BE2C (cell line): ENCODE results near the gene PGM5.

Experiments
- DNase-seq: peaks from one replicate; pipeline ENCODE4 v3.0.0-alpha.2; 2020
- H3K27me3 ChIP-seq: fragments of 250-450 bp; sonication (Bioruptor Pico); 2 replicates; pipeline ENCODE4 v1.5.1; 2020; ENCODE audit warnings: mild to moderate bottlenecking
- H3K36me3 ChIP-seq: fragments of 250-450 bp; sonication (Bioruptor Pico); 2 replicates; pipeline ENCODE4 v1.5.1; 2020; ENCODE audit warnings: mild to moderate bottlenecking
- H3K4me1 ChIP-seq: fragments of 250-450 bp; sonication (Bioruptor Pico); 2 replicates; pipeline ENCODE4 v1.5.1; 2020
- H3K4me3 ChIP-seq: 2 replicates; pipeline ENCODE4 v1.5.1; 2011; ENCODE audit warnings: low read depth, low read length
- H3K9me3 ChIP-seq: fragments of 250-450 bp; sonication (Bioruptor Pico); 2 replicates; pipeline ENCODE4 v1.5.1; 2020
- TF ChIP-seq, protein P1 (sequence below): IDR thresholded peaks from 2 replicates; pipeline ENCODE4 v1.5.1; 2012; ENCODE audit warnings: mild to moderate bottlenecking, low read depth, low read length

Gene PGM5

DNA sequence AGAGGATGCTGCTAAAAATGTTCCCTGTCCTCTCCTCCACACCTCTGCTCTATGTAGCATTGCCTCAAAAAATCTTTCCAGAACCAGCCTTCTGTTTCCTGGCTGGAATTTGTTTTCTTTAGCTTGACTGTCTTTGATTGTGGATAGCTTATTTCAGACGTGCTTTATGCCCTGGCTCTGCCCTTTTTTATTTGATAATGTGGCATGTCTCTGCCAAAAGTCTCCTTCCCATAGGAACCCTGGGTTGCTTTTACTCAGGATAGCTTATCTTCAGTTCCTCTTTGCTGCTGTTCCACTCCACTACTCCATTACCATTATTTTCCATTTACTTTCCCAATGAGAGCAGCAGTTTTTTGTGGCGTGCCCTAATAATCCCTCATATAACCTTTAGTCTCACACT lies 185.2 kb downstream of the PGM5 start:
- H3K4me1 ChIP-seq = no peaks in the 10 kb centered on the region
- no peaks in the 10 kb centered on the region for H3K27me3 ChIP-seq
- no peak for DNase-seq
- no peaks in the 10 kb centered on the region for H3K36me3 ChIP-seq
- H3K9me3 ChIP-seq = no peaks in the 10 kb centered on the region
- TF ChIP-seq, protein P1, sequence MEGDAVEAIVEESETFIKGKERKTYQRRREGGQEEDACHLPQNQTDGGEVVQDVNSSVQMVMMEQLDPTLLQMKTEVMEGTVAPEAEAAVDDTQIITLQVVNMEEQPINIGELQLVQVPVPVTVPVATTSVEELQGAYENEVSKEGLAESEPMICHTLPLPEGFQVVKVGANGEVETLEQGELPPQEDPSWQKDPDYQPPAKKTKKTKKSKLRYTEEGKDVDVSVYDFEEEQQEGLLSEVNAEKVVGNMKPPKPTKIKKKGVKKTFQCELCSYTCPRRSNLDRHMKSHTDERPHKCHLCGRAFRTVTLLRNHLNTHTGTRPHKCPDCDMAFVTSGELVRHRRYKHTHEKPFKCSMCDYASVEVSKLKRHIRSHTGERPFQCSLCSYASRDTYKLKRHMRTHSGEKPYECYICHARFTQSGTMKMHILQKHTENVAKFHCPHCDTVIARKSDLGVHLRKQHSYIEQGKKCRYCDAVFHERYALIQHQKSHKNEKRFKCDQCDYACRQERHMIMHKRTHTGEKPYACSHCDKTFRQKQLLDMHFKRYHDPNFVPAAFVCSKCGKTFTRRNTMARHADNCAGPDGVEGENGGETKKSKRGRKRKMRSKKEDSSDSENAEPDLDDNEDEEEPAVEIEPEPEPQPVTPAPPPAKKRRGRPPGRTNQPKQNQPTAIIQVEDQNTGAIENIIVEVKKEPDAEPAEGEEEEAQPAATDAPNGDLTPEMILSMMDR = no peak
- no peak overlapping the region for H3K4me3 ChIP-seq

DNA sequence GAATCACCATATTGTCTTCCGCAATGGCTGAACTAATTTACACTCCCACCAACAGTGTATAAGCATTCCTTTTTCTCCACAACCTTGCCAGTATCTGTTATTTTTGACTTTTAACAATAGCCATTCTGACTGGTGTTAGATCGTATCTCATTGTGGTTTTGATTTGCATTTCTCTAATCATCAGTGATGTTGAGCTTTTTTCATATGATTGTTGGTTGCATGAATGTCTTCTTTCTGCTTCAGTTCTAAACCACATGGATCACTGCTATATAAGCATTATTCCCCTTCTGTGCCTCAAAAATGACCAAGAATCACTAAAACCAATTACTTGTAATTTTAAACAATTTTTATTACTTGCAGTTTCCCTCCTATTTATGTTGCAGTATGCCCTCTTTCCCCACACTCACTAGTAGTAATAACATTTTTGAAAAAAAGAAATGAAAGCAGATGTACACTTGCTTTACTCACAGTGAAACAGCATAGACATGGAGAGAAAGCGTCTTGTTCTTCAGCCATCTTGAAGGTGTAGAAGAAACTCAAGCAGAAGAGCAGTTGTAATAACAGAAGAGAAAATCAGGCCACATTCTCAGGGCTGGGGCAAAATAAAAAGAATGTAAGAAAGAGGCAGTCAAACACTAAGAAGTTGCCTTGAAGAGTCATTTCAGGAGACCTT lies 188.8 kb downstream of the PGM5 start:
- Histone ChIP-seq H3K4me3 (no peak overlapping the region), H3K9me3 (no peaks in the 10 kb centered on the region), H3K27me3 (no peaks in the 10 kb centered on the region), H3K4me1 (no peaks in the 10 kb centered on the region), H3K36me3 (no peaks in the 10 kb centered on the region)
- TF ChIP-seq, protein P1 = no peak
- DNase-seq = no peak

DNA sequence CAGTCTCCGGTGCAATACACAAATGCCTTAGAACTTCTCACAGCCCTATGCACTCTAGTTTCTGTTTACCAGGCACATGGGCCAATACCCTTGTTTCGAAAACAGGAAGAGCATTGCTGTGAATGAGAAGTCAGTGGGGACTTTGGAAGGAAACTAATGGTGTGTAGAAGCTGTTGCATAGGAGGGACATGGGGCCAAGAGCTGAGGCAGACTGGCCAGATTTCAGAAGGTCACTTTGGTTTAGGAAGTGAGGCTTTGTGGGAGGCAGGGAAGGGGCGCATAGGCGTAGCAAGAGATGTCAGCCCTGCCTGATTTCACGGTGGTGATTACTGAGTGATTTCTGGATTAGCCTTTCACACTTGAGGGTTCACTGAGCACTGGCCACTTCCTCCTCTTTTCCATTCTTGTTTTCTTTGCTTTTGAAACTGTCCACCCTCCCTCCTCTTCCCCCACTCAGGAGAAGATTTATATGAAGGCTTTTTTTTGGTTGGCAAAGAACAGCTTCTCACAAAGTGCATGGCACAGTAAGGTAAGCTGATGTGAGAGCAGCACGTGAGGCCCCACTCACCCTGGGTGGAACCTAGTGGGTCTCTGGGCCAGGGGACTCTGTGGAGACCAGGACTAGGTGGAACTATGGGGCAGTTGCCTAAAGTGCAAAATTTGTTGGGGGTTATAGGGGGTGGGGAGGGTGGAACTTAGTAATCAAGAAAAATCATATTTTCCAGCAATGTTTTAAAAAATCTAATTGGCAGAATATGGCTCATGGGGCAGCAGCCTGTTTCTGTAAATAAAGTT lies 190.4 kb downstream of the PGM5 start:
- TF ChIP-seq, protein P1 = no peak
- Histone ChIP-seq H3K4me1 (no peaks in the 10 kb centered on the region), H3K27me3 (no peaks in the 10 kb centered on the region), H3K36me3 (no peaks in the 10 kb centered on the region), H3K9me3 (no peaks in the 10 kb centered on the region), H3K4me3 (no peak overlapping the region)
- no peak for DNase-seq

DNA sequence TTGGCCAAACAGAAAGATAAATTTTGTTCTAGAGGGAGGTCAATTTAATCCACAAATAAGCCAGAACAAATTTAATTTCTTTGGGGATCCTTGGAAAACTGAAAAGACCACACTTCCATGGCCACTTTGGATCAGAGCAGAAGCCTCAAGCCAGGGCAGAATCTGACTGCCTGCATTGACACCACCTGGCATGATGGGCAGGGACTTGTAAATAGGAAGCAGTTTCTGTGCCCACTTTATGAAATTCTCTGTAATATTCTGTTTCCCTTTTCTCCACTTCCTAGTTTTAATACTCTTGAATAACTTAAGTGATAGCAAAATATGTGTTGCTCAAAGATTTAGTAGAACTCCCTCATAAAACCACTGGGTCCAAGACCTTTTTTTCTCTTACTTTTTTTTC lies 191.0 kb downstream of the PGM5 start:
- H3K36me3 ChIP-seq = no peaks in the 10 kb centered on the region
- DNase-seq = no peak
- H3K4me1 ChIP-seq = no peaks in the 10 kb centered on the region
- TF ChIP-seq, protein P1 = no peak
- no peaks in the 10 kb centered on the region for H3K9me3 ChIP-seq
- H3K27me3 ChIP-seq = no peaks in the 10 kb centered on the region
- no peak overlapping the region for H3K4me3 ChIP-seq

DNA sequence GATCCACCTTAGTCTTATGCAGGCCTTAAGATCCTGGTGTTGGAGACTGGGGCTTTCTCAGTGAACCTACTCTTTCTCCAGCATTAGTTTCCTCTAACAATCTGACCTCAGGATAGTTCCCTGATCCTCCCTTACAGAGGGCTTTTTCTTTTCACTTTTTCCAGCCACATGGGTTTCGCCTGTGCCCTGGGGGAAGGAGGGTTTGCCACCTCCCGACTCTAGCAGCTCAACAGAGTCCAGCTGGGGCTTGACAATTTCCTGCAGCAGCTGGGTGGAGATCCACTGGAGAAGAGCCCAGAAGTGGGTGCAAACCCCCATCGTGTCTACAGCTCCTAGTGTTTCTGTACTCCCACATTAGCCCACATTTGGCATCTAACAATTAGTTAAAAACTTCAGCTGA lies 191.8 kb downstream of the PGM5 start:
- no peaks in the 10 kb centered on the region for H3K4me1 ChIP-seq
- DNase-seq = no peak
- no peaks in the 10 kb centered on the region for H3K9me3 ChIP-seq

More for the DNA sequence above, 191.8 kb downstream of the PGM5 start:
- Histone ChIP-seq H3K36me3 (no peaks in the 10 kb centered on the region), H3K27me3 (no peaks in the 10 kb centered on the region), H3K4me3 (no peak overlapping the region)
- TF ChIP-seq, protein P1 = no peak
